ENCODE data around the gene C6orf163.
A peak's percentile ranks its signal among the peaks of the same experiment; 100 is the strongest.

C6orf163 gene

GRCh38 chr6:87382861-87383260, 38.2 kb downstream of the C6orf163 start:
- Histone ChIP-seq H3K9me3 (ENCODE audit: control insufficient read depth, insufficient read depth, low read length) (no peaks in the 10 kb centered on the region), H3K27me3 (ENCODE audit: control insufficient read depth, insufficient read depth, low read length) (no peaks in the 10 kb centered on the region), H3K4me1 (ENCODE audit: control insufficient read depth, insufficient read depth, low read length) (no peaks in the 10 kb centered on the region), H3K27ac (ENCODE audit: low read length) (no peak overlapping the region), H3K36me3 (ENCODE audit: control insufficient read depth, insufficient read depth, low read length) (no peaks in the 10 kb centered on the region), H3K4me3 (ENCODE audit: low read length) (no peak overlapping the region)
- no CpG with 5 or more reads among the region's 5 CpGs for WGBS (ENCODE audit: insufficient coverage, insufficient read length)
- DNase-seq (ENCODE audit: low read depth, low spot score): no peak

DNA sequence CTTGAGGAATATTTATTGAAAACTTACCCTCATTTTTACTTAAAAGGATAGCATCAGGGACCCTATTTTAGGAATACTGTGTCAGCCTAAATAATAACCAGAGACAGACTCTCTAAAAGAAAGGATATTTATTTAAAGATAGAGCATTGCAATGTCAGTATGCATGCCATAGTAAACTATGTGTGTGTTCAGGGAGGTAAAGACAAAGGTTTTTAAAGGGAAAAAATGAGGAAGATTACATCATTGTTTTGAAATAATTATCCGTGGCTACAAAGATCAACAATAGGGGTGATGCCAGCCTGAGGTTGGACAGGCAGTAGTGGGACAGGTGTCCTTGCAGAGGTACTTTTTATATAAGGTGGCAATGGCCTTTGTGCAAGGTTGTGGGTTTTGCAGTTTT, 39.4 kb downstream of the C6orf163 start:
- Histone ChIP-seq H3K36me3 (ENCODE audit: control insufficient read depth, insufficient read depth, low read length) (no peaks in the 10 kb centered on the region), H3K9me3 (ENCODE audit: control insufficient read depth, insufficient read depth, low read length) (no peaks in the 10 kb centered on the region), H3K4me3 (ENCODE audit: low read length) (no peak overlapping the region), H3K27me3 (ENCODE audit: control insufficient read depth, insufficient read depth, low read length) (no peaks in the 10 kb centered on the region), H3K4me1 (ENCODE audit: control insufficient read depth, insufficient read depth, low read length) (no peaks in the 10 kb centered on the region), H3K27ac (ENCODE audit: low read length) (no peak overlapping the region)
- WGBS (ENCODE audit: insufficient coverage, insufficient read length): no CpG with 5 or more reads among the region's 1 CpG
- no peak for DNase-seq (ENCODE audit: low read depth, low spot score)

- H3K27me3 ChIP-seq (ENCODE audit: control insufficient read depth, insufficient read depth, low read length): no peaks in the 10 kb centered on the region
- no peaks in the 10 kb centered on the region for H3K4me1 ChIP-seq (ENCODE audit: control insufficient read depth, insufficient read depth, low read length)
- no peaks in the 10 kb centered on the region for H3K9me3 ChIP-seq (ENCODE audit: control insufficient read depth, insufficient read depth, low read length)
- H3K4me3 ChIP-seq (ENCODE audit: low read length): no peak overlapping the region
- no peaks in the 10 kb centered on the region for H3K36me3 ChIP-seq (ENCODE audit: control insufficient read depth, insufficient read depth, low read length)
- no peak for DNase-seq (ENCODE audit: low read depth, low spot score)
- WGBS (ENCODE audit: insufficient coverage, insufficient read length): no CpG with 5 or more reads among the region's 3 CpGs
- no peak overlapping the region for H3K27ac ChIP-seq (ENCODE audit: low read length)
Observed at GRCh38 chr6:87384449-87384848, 39.8 kb downstream of the C6orf163 start.

DNA sequence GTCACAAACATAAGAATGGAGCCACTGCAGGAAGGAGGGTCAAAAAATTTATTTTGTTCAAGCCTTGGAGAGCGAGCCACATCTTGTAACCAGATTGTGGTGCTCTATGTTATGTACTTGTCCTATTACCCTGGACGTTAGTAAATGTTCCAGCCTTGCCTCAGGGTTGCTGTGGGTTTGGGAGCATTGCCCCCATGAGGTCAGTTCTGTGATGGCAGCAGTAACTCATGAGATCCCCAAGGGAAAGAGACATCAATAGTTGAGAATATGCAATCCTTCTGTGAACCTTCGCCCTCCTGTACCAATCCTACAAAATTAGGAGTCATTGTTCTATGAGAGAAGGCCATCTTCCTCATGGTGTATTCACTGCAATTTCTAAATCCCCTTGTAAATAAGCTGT, 46.7 kb downstream of the C6orf163 start:
- no peaks in the 10 kb centered on the region for H3K36me3 ChIP-seq (ENCODE audit: control insufficient read depth, insufficient read depth, low read length)
- peak; percentile 37 for DNase-seq (ENCODE audit: low read depth, low spot score)
- WGBS (ENCODE audit: insufficient coverage, insufficient read length): no CpG with 5 or more reads among the region's 3 CpGs
- no peaks in the 10 kb centered on the region for H3K4me1 ChIP-seq (ENCODE audit: control insufficient read depth, insufficient read depth, low read length)
- no peak overlapping the region for H3K4me3 ChIP-seq (ENCODE audit: low read length)
- no peak overlapping the region for H3K27ac ChIP-seq (ENCODE audit: low read length)
- no peaks in the 10 kb centered on the region for H3K27me3 ChIP-seq (ENCODE audit: control insufficient read depth, insufficient read depth, low read length)
- no peaks in the 10 kb centered on the region for H3K9me3 ChIP-seq (ENCODE audit: control insufficient read depth, insufficient read depth, low read length)

- DNase-seq (ENCODE audit: low read depth, low spot score): peak; percentile 25
- H3K27ac ChIP-seq (ENCODE audit: low read length): no peak overlapping the region
- no peaks in the 10 kb centered on the region for H3K9me3 ChIP-seq (ENCODE audit: control insufficient read depth, insufficient read depth, low read length)
- H3K4me3 ChIP-seq (ENCODE audit: low read length): no peak overlapping the region
- H3K27me3 ChIP-seq (ENCODE audit: control insufficient read depth, insufficient read depth, low read length): no peaks in the 10 kb centered on the region
- no peaks in the 10 kb centered on the region for H3K36me3 ChIP-seq (ENCODE audit: control insufficient read depth, insufficient read depth, low read length)
- H3K4me1 ChIP-seq (ENCODE audit: control insufficient read depth, insufficient read depth, low read length): no peaks in the 10 kb centered on the region
- no CpG with 5 or more reads among the region's 2 CpGs for WGBS (ENCODE audit: insufficient coverage, insufficient read length)
Observed at GRCh38 chr6:87393026-87393622, 48.5 kb downstream of the C6orf163 start.

GRCh38 chr6:87395431-87395830, 50.8 kb downstream of the C6orf163 start:
- Histone ChIP-seq H3K27ac (ENCODE audit: low read length) (no peak overlapping the region), H3K4me1 (ENCODE audit: control insufficient read depth, insufficient read depth, low read length) (no peaks in the 10 kb centered on the region), H3K4me3 (ENCODE audit: low read length) (no peak overlapping the region), H3K36me3 (ENCODE audit: control insufficient read depth, insufficient read depth, low read length) (no peaks in the 10 kb centered on the region), H3K27me3 (ENCODE audit: control insufficient read depth, insufficient read depth, low read length) (no peaks in the 10 kb centered on the region), H3K9me3 (ENCODE audit: control insufficient read depth, insufficient read depth, low read length) (no peaks in the 10 kb centered on the region)
- no peak for DNase-seq (ENCODE audit: low read depth, low spot score)
- WGBS (ENCODE audit: insufficient coverage, insufficient read length): no CpG with 5 or more reads among the region's 2 CpGs

DNA sequence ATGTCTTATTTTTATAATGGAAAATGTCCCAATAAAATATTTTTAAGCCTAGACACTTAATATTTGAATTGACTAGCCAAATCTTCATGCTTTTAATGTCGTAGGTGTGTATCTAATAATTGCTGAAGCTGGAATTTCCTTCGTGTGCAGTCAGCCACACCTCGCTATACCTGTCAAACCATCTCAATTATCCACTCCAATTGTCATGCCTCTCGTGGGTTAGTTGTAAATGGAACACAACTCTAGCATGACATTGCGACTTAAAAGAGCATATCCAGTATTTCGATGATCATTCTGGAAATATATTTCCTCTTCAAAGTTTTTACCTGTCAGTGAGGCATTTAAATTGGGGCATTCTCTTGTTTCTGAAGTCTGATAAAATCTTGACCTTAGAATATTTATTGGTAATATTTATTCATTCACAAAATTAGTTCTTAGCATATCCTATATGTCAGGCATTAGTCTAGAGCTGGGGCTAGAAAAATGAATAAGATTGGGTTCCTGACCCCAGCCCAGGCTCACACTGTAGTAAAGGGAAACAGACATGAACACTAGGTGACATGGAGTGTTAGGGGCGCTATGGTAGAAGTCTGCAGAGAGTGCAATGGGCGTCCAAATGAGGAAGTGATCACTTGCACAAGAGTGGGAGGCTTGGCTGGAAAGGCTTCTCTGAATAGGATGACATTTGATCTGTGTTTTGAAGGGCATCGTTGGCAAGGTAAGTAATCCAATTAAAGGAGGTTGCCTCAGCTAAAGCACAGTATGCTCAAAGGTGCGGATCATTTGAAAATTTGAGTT, 52.2 kb downstream of the C6orf163 start:
- DNase-seq (ENCODE audit: low read depth, low spot score): no peak

DNA sequence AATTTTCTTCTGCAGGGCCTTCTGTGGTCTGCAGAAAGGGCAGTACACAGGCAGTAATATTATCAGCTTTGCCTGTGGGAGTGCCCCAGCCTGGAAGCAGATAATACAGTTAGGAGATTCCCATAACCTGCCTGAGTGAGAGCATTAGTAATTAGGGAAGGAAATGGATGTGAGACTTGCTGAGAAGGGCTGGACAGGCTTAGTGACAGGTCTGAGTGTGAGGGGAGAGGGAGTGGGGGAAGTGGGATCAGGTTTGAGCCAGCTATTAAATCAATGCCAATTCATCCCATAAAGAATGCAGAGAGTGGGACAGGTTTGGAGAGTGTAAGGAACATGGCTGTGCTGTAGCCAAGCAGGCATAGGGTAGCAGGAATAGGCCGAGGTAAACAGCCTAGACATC, 53.0 kb downstream of the C6orf163 start:
- no peak for DNase-seq (ENCODE audit: low read depth, low spot score)
- H3K4me1 ChIP-seq (ENCODE audit: control insufficient read depth, insufficient read depth, low read length): no peaks in the 10 kb centered on the region
- H3K9me3 ChIP-seq (ENCODE audit: control insufficient read depth, insufficient read depth, low read length): no peaks in the 10 kb centered on the region
- WGBS (ENCODE audit: insufficient coverage, insufficient read length): no CpG with 5 or more reads among the region's 1 CpG
- H3K27ac ChIP-seq (ENCODE audit: low read length): no peak overlapping the region
- no peaks in the 10 kb centered on the region for H3K36me3 ChIP-seq (ENCODE audit: control insufficient read depth, insufficient read depth, low read length)
- H3K4me3 ChIP-seq (ENCODE audit: low read length): no peak overlapping the region
- no peaks in the 10 kb centered on the region for H3K27me3 ChIP-seq (ENCODE audit: control insufficient read depth, insufficient read depth, low read length)

More for the DNA sequence above, 52.2 kb downstream of the C6orf163 start:
- Histone ChIP-seq H3K9me3 (ENCODE audit: control insufficient read depth, insufficient read depth, low read length) (no peaks in the 10 kb centered on the region), H3K4me1 (ENCODE audit: control insufficient read depth, insufficient read depth, low read length) (no peaks in the 10 kb centered on the region), H3K36me3 (ENCODE audit: control insufficient read depth, insufficient read depth, low read length) (no peaks in the 10 kb centered on the region), H3K4me3 (ENCODE audit: low read length) (no peak overlapping the region), H3K27me3 (ENCODE audit: control insufficient read depth, insufficient read depth, low read length) (no peaks in the 10 kb centered on the region), H3K27ac (ENCODE audit: low read length) (no peak overlapping the region)
- no CpG with 5 or more reads among the region's 10 CpGs for WGBS (ENCODE audit: insufficient coverage, insufficient read length)

DNA sequence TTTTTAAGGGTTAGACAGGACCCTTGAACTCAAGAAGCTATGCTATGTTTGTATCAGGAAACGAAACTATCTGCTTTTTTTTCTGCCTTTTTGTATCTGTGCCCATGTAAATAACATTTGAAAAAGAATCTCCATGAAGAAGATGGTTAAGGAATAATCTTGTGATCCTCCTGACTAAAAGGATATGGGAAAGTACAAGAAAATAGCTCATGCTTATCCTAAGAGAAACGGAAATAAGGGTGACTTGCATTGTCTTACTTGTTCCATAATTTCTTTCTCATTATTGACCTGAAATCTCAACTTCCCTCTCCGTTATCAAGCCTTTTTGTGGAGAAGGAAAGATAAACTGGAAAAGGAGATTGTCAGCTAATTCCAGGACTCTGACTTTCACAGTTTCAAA, 57.2 kb downstream of the C6orf163 start:
- Histone ChIP-seq H3K4me3 (ENCODE audit: low read length) (no peak overlapping the region), H3K27ac (ENCODE audit: low read length) (no peak overlapping the region), H3K36me3 (ENCODE audit: control insufficient read depth, insufficient read depth, low read length) (no peaks in the 10 kb centered on the region), H3K4me1 (ENCODE audit: control insufficient read depth, insufficient read depth, low read length) (no peaks in the 10 kb centered on the region), H3K27me3 (ENCODE audit: control insufficient read depth, insufficient read depth, low read length) (no peaks in the 10 kb centered on the region), H3K9me3 (ENCODE audit: control insufficient read depth, insufficient read depth, low read length) (no peaks in the 10 kb centered on the region)
- DNase-seq (ENCODE audit: low read depth, low spot score): no peak
- WGBS (ENCODE audit: insufficient coverage, insufficient read length): no CpG with 5 or more reads among the region's 3 CpGs

- Histone ChIP-seq H3K4me3 (ENCODE audit: low read length) (peak overlapping the region; percentile 98; the same call in 1 of the 2 replicates), H3K36me3 (ENCODE audit: control insufficient read depth, insufficient read depth, low read length) (no peaks in the 10 kb centered on the region), H3K4me1 (ENCODE audit: control insufficient read depth, insufficient read depth, low read length) (no peaks in the 10 kb centered on the region), H3K27me3 (ENCODE audit: control insufficient read depth, insufficient read depth, low read length) (no peaks in the 10 kb centered on the region), H3K9me3 (ENCODE audit: control insufficient read depth, insufficient read depth, low read length) (no peaks in the 10 kb centered on the region), H3K27ac (ENCODE audit: low read length) (no peak overlapping the region)
- no CpG with 5 or more reads among the region's 10 CpGs for WGBS (ENCODE audit: insufficient coverage, insufficient read length)
- DNase-seq (ENCODE audit: low read depth, low spot score): no peak
Observed at GRCh38 chr6:87407561-87407900, 62.9 kb downstream of the C6orf163 start.
